Activated T-helper 1 cell treated with anti-CD3 and anti-CD28 coated beads, Interleukin-2, amount 50 U/mL, for 16 hours (primary cell): ENCODE results near the gene AP2A2.

Source experiments
- DNase-seq, 2 donors: peaks; one replicate each; pipeline ENCODE4 v3.0.0-alpha.2; 2020; ENCODE audit warnings: low read depth in 1 of 2, low spot score in 1 of 2

The AP2A2 gene

GRCh38 chr11:1039481-1040427 lies 114.1 kb downstream of the AP2A2 start:
- DNase-seq, result no peak

DNA sequence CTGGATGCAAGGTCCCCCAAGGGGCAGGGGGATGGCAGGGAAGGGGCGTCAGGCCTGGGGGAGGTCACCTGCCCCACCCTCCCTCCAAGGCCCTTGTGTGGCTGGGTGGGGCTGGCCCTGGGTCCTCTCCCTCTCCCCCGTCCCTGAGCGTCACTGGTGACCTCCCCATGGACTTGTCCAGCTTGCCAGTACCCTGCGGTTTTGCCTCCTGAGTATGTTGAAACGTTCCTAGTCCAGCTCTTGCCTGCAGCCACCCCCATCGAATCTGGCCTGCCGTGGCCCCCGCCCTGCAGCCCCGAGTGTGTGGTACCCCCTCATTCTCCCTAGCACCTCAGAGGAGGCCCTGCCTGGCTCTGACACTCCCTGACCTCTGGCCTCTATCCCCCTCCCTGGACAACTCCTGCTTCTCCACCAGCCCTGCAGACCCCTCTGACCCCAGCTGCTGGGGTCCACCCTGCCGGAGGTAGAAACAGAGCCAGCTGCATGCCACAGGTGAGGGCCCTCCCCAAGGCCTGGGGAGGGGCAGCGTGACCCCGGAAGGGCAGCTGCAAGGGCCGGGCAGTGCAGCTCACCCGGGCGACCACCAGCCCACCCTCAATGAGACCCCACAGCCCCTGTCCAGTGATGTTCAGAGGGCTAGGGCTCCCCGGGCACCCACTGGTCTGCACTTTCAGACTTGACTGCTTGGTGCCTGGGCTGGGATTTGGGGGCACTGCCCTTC lies 114.9 kb downstream of the AP2A2 start:
- DNase-seq, result no peak

GRCh38 chr11:1041149-1041467 lies 115.4 kb downstream of the AP2A2 start:
- no peak for DNase-seq

- DNase-seq, result no peak
Observed at GRCh38 chr11:1041471-1041870, 115.8 kb downstream of the AP2A2 start.

GRCh38 chr11:1041936-1042608 lies 116.4 kb downstream of the AP2A2 start:
- DNase-seq, result no peak

GRCh38 chr11:1042626-1043562 lies 117.2 kb downstream of the AP2A2 start:
- no peak for DNase-seq

- DNase-seq, result no peak
Observed at GRCh38 chr11:1043563-1044096, 118.0 kb downstream of the AP2A2 start.

- no peak for DNase-seq
Observed at GRCh38 chr11:1044160-1044559, 118.5 kb downstream of the AP2A2 start.

DNA sequence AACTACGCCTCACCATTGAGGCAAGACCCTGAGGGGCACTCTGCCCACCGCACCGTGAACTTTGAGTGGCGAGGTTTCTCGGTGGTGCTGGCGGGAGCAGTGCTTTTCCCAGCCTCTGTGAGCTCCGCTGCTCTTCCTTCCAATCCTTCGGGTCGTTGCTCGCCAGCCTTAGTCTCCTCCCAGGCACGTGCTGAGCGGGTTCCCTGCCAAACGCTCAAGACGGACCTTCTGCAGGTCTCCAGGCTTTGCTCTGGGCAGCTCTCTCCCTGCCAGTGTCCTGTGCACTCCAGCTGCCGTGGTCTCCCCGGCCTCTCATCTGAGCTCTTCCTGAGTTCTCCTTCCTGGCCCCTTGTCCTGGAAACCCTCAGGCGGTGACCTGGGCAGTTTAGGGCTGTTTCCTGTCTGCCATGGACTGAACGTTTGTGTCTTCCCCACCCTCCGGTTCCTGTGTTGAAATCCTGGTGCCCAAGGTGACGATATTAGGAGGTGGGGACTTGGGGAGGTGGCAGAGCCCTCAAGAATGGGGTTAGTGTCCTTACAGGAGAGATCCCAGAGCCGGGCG lies 122.0 kb downstream of the AP2A2 start:
- DNase-seq, result no peak

GRCh38 chr11:1048375-1049070 lies 122.9 kb downstream of the AP2A2 start:
- no peak for DNase-seq

DNA sequence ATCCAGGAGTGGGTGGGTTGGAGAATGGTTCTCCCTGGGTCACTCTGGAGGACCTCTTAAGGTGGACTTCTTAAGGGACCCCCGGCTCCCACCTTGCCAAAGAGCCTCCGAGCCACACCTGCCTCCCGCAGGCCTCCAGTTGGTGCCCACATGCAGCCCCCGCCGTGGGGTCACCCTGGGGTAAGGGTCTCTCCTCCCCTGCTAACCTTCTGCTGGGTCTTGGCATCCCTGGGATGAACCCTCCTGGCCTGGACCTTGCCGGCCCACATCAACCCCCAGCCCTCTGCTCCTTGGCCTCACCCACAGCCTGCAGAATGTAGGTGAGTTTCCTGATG lies 123.4 kb downstream of the AP2A2 start:
- no peak for DNase-seq

- no peak for DNase-seq
Observed at GRCh38 chr11:1049431-1049891, 123.8 kb downstream of the AP2A2 start.

GRCh38 chr11:1049911-1050580 lies 124.4 kb downstream of the AP2A2 start:
- no peak for DNase-seq

GRCh38 chr11:1050581-1051355 lies 125.1 kb downstream of the AP2A2 start:
- DNase-seq, result peak; percentile 47 to 56

DNA sequence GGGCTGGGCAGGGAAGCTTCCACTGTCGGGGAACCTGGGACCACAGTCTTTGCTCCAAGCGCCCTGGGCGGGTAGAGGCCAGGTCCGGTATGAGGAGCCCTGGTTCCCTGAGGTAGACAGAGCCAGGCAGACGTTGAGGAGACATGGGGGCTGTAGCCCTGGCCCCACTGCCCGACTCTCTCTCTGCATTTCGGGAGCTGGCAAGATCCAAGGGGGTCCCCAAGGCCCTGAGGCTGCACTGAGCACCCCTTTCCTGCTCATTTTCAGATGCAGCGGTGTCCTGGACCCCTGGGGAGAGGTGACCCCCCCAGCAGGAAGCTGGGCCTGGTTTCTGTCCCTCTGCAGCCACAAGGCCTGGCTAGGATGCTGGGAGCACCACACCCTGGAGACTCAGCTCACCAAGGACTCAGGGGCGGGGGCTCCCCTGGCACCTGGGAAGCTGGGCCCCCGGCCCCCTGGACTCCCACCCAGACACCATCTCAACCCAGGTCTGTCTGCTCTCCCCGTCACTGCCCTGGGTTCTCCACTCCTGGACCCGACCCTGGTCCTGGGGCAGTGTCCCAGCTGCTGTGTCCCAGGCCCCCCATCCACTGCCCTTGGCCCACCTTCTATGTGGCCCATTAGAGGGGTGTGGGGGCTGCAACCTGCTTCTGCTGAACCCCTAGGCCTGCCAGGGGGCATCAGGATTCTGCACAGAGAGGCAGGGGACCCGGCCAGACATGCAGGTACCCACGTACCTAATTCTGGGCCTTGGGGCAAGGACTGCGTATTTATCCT lies 125.9 kb downstream of the AP2A2 start:
- DNase-seq, result no peak

- DNase-seq, result no peak
Observed at GRCh38 chr11:1052133-1053011, 126.7 kb downstream of the AP2A2 start.
